HEK293T (cell line): ENCODE data around the gene TMEM97.

Source experiments
- ARNT ChIP-seq: fragments of 450-650 bp; IDR thresholded peaks from 2 replicates; pipeline ENCODE4 v1.6.1; 2017; ENCODE audit warnings: mild to moderate bottlenecking
- BHLHE40 ChIP-seq: fragments of 450-650 bp; IDR thresholded peaks from 2 replicates; pipeline ENCODE4 v1.6.1; 2016; ENCODE audit warnings: mild to moderate bottlenecking, moderate library complexity, borderline replicate concordance
- HDGF ChIP-seq: fragments of 450-650 bp; IDR thresholded peaks from 2 replicates; pipeline ENCODE4 v1.6.1; 2017; ENCODE audit warnings: antibody characterized with exemption, borderline replicate concordance
- L3MBTL2 ChIP-seq: fragments of 450-650 bp; conservative IDR thresholded peaks from 2 replicates; pipeline ENCODE4 v1.6.1; 2016; ENCODE audit warnings: mild to moderate bottlenecking
- NFRKB ChIP-seq: fragments of 450-650 bp; IDR thresholded peaks from 2 replicates; pipeline ENCODE4 v1.6.1; 2016; ENCODE audit warnings: mild to moderate bottlenecking, moderate library complexity
- SP1 ChIP-seq: fragments of 450-650 bp; IDR thresholded peaks from 2 replicates; pipeline ENCODE4 v1.6.1; 2017
- SUZ12 ChIP-seq: fragments of 450-650 bp; IDR thresholded peaks from 2 replicates; pipeline ENCODE4 v1.6.1; 2016; ENCODE audit warnings: mild to moderate bottlenecking
- ZNF384 ChIP-seq: fragments of 450-650 bp; IDR thresholded peaks from 2 replicates; pipeline ENCODE4 v1.6.1; 2016

- TF ChIP-seq SP1 (no peak), ZNF384 (no peak), NFRKB (no peak), BHLHE40 (no peak), HDGF (no peak), SUZ12 (no peak), L3MBTL2 (no peak), ARNT (no peak)
These were observed 27.2 kb downstream of the TMEM97 start for GRCh38 chr17:28346199-28346580.
